ENCODE results near the gene TNK1. TPM values are rescaled to one million over a fixed set of nuclear protein-coding genes. Genes with fewer than 3 reads are reported as not detected.

Gene TNK1
- total and polyA plus RNA-seq, 2 experiments from 2014 or later: 6.1 to 8.9 TPM

GRCh38 chr17:7394452-7395191 is 13.7 kb downstream of the TNK1 start, which contains the start of gene PLSCR3:
Gene PLSCR3, minus strand, starts transcription at chr17:7394525. Its CDS starts 415 bp downstream, at chr17:7394110.
- DNase-seq (ENCODE audit: low spot score): peak; percentile 89
- H3K4me1 Mint-ChIP-seq: peaks cover 25% of the 10 kb centered on the region
- Histone ChIP-seq H3K36me3 (ENCODE audit: insufficient read depth) (peaks cover 4% of the 10 kb centered on the region; the same call in 1 of the 2 replicates), H3K4me1 (ENCODE audit: insufficient read depth) (no peaks in the 10 kb centered on the region; the same call in 1 of the 2 replicates), H3K27me3 (ENCODE audit: insufficient read depth) (no peaks in the 10 kb centered on the region), H3K79me2 (replicated peaks; ENCODE audit: insufficient read depth) (no peaks in the 10 kb centered on the region), H3K4me3 (peak within 1 kb of the TSS; percentile 91), H3K9me2 (ENCODE audit: insufficient read depth) (no peaks in the 10 kb centered on the region), H3K4me2 (peak within 1 kb of the TSS; percentile 98), H3K27ac (ENCODE audit: low read depth) (no peak within 1 kb of the TSS), H3F3A (replicated peaks; ENCODE audit: low read depth) (peaks cover 21% of the 10 kb centered on the region; the same call in 1 of the 2 replicates), H2AFZ (peak within 1 kb of the TSS; percentile 91), H4K20me1 (replicated peaks; ENCODE audit: insufficient read depth) (peaks cover 12% of the 10 kb centered on the region)
- peaks cover 26% of the 10 kb centered on the region for H3K36me3 Mint-ChIP-seq (ENCODE audit: low read depth)
- no peaks in the 10 kb centered on the region for H3K9me3 Mint-ChIP-seq
- TF ChIP-seq CTCF (conservative IDR thresholded peaks at IDR 0.05; ENCODE audit: low read depth in 2 of 2) (peak; percentile 28 to 42; a peak in 3 of 4 replicates), POLR2AphosphoS5 (IDR thresholded peaks at IDR 0.05; ENCODE audit: low read depth) (peak; percentile 65), NANOG (IDR thresholded peaks at IDR 0.05; ENCODE audit: borderline replicate concordance) (no peak)
- TF ChIP-seq, protein P1, sequence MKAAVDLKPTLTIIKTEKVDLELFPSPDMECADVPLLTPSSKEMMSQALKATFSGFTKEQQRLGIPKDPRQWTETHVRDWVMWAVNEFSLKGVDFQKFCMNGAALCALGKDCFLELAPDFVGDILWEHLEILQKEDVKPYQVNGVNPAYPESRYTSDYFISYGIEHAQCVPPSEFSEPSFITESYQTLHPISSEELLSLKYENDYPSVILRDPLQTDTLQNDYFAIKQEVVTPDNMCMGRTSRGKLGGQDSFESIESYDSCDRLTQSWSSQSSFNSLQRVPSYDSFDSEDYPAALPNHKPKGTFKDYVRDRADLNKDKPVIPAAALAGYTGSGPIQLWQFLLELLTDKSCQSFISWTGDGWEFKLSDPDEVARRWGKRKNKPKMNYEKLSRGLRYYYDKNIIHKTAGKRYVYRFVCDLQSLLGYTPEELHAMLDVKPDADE (IDR thresholded peaks at IDR 0.05): no peak
- H3K4me3 Mint-ChIP-seq: peak within 1 kb of the TSS; percentile 87
- ATAC-seq: peak; percentile 75
- H3K27ac Mint-ChIP-seq: peak within 1 kb of the TSS; percentile 71; the same call in 1 of the 2 replicates
- H3K27me3 Mint-ChIP-seq (ENCODE audit: insufficient read depth, low read depth, poor library complexity): peaks cover 16% of the 10 kb centered on the region

GRCh38 chr17:7396147-7396546 is 15.3 kb downstream of the TNK1 start:
- Histone ChIP-seq H3K79me2 (replicated peaks; ENCODE audit: insufficient read depth) (no peaks in the 10 kb centered on the region), H3K4me1 (ENCODE audit: insufficient read depth) (no peaks in the 10 kb centered on the region; the same call in 1 of the 2 replicates), H3K4me3 (no peak overlapping the region), H3K27me3 (ENCODE audit: insufficient read depth) (no peaks in the 10 kb centered on the region), H3F3A (replicated peaks; ENCODE audit: low read depth) (peaks cover 24% of the 10 kb centered on the region; the same call in 1 of the 2 replicates), H3K9me2 (ENCODE audit: insufficient read depth) (no peaks in the 10 kb centered on the region), H3K4me2 (no peak overlapping the region), H3K36me3 (ENCODE audit: insufficient read depth) (peaks cover under 1% of the 10 kb centered on the region; the same call in 1 of the 2 replicates), H3K27ac (ENCODE audit: low read depth) (no peak overlapping the region), H2AFZ (no peak overlapping the region), H4K20me1 (replicated peaks; ENCODE audit: insufficient read depth) (peaks cover 10% of the 10 kb centered on the region)
- no peak for ATAC-seq
- TF ChIP-seq EZH2 (IDR thresholded peaks at IDR 0.05; ENCODE audit: low read depth, unreplicated experiment) (no peak), POLR2AphosphoS5 (IDR thresholded peaks at IDR 0.05; ENCODE audit: low read depth) (no peak)
- H3K4me3 Mint-ChIP-seq: no peak overlapping the region; the same call in 2 of the 3 replicates
- no peaks in the 10 kb centered on the region for H3K9me3 Mint-ChIP-seq
- H3K4me1 Mint-ChIP-seq: peaks cover 12% of the 10 kb centered on the region
- H3K27me3 Mint-ChIP-seq (ENCODE audit: insufficient read depth, low read depth, poor library complexity): peaks cover 16% of the 10 kb centered on the region
- DNase-seq (ENCODE audit: low spot score): no peak
- no peak overlapping the region for H3K27ac Mint-ChIP-seq
- H3K36me3 Mint-ChIP-seq (ENCODE audit: low read depth): peaks cover 15% of the 10 kb centered on the region; the same call in 2 of the 3 replicates
